CD4-positive, alpha-beta T cell treated with Interferon gamma for 1 hour (primary cell): ENCODE measurements around the gene PLA2G3.
"Not testable (repeated sequence)": the region's sequence is repeated elsewhere in the genome, so short reads cannot be mapped to it uniquely, and the experiment has no call there.

ENCODE experiments used
- DNase-seq: peaks from one replicate; pipeline ENCODE4 v3.0.0-alpha.2; 2020

PLA2G3 gene

DNA sequence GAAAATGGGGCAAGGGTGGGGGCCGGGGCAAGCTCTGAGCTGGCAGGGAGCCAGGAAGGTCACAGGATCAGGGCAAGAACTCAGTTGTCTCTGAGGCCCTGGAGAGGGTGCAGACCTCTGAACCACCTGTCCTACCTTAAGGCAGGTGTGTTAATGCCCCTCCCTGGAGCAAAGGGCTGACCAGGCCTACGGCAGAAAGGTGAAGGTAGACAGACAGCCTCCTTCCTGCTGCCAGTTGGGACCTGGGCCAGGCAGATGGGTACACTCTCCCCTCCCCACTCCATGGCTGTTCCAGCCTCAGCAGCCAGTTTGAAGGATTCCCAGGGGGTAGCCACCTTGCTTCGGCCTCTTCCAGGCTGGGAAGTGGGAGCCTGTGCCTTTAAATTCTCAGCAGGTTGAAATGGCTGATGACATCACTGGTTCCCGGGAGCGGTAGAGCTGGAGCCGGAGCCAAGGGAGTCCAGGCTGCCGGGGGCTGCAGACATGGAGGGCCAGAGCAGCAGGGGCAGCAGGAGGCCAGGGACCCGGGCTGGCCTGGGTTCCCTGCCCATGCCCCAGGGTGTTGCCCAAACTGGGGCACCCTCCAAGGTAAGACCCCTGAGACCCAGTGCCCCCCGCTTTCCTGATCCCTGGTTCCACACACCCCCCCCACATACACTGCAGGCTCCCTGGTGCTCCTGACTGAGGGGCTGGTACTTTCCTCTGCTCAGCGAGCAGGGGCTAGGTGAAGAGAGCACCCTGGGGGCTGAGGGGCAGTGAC lies 17.6 kb downstream of the PLA2G3 start, which contains the start of gene INPP5J:
INPP5J (plus strand) TSS at position 435 of the 760 bp plus-strand sequence; CDS start at position 484, 49 bp downstream.
- DNase-seq, result no peak

GRCh38 chr22:31122196-31122531 lies 18.1 kb downstream of the PLA2G3 start:
- no peak for DNase-seq

- DNase-seq, result no peak
Measured at GRCh38 chr22:31121403-31121802, 18.9 kb downstream of the PLA2G3 start.

GRCh38 chr22:31120642-31121041 lies 19.7 kb downstream of the PLA2G3 start:
- no peak for DNase-seq

- no peak for DNase-seq
Measured at GRCh38 chr22:31120230-31120629, 20.1 kb downstream of the PLA2G3 start.

- no peak for DNase-seq
Measured at GRCh38 chr22:31119026-31119717, 21.1 kb downstream of the PLA2G3 start.

- no peak for DNase-seq
Measured at GRCh38 chr22:31118046-31118820, 22.1 kb downstream of the PLA2G3 start.

DNA sequence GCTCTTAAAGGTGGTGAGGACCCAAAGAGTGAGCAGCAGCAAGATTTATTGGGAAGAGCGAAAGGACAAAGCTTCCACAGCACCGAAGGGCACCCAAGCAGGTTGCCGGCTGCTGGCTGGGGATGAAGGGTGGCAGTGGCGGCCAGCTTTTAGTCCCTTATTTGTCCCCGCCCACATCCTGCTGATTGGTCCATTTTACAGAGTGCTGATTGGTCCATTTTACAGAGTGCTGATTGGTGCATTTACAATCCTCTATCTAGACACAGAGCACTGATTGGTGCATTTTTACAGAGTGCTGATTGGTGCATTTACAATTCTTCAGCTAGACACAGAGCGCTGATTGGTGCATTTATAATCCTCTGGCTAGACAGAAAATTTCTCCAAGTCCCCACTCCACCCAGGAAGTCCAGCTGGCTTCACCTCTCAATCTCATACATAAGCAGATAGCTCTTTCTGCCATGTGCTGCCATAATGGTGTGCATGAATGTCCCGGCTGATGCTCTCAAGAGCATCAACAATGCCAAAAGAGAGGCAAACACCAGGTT lies 27.7 kb downstream of the PLA2G3 start:
- not testable (repeated sequence) for DNase-seq

- no peak for DNase-seq
Measured at GRCh38 chr22:31107894-31108218, 32.5 kb downstream of the PLA2G3 start.

DNA sequence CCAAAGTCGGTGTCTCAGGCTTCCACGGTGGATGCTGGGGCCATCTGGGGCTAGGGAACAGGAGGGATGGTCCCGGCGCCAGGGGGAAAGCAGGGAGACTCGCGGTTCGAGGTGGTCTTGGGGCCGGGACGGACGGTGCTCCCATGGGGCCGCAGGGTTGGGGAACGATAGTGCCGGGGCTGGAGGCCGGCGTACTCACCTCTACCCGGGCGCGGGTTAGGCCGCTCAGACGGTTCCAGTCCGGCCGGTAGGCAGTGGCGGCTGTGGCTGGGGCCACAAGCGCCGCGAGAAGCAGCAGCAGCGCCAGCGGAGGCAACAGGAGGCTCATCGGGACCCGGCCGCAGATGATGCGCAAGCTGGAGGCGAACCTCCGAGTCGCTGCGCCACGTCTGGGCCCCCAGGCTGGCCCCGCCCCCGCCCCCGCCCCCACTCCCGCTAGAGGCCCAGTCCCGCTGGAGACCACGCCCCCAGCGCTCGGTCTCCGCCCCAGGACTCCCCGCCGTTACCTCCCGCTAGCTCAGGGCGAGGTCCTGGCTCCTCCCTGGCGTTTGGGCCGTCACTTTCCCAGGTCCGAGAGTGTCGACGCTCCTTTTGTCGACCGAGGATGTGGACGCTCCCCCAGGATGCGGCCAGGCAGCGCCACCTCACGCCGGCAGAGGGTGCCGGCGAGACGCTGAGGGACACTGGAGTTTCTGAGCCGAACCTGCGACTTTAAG lies 33.0 kb downstream of the PLA2G3 start, which contains the start of gene SELENOM:
SELENOM (minus strand) TSS at position 391 of the 716 bp plus-strand sequence; CDS start at position 328, 63 bp downstream.
- DNase-seq, result peak; percentile 90

DNA sequence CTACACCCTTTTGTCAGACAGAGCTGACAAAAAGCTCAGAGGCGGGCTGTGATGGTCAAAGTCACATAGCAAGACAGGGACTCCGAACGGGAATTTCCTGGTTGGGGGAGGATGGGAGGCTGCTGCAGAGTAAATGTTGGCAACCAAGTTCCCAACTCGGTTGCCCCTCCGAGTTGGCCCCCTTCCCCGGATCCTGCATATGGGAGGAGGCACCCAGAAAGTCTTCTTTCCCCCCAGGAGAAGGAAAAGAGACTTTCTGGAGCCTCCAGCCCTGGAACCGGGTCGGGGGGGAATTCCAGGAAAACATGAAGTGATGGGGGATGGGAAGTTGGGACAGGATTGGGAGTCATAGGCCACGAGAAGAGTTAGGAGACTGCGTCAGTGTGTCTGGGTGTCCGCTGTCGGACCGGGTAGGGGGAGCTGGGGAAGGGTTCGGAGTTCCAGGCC lies 33.6 kb downstream of the PLA2G3 start:
- no peak for DNase-seq

- no peak for DNase-seq
Measured at GRCh38 chr22:31106001-31106571, 34.2 kb downstream of the PLA2G3 start.

DNA sequence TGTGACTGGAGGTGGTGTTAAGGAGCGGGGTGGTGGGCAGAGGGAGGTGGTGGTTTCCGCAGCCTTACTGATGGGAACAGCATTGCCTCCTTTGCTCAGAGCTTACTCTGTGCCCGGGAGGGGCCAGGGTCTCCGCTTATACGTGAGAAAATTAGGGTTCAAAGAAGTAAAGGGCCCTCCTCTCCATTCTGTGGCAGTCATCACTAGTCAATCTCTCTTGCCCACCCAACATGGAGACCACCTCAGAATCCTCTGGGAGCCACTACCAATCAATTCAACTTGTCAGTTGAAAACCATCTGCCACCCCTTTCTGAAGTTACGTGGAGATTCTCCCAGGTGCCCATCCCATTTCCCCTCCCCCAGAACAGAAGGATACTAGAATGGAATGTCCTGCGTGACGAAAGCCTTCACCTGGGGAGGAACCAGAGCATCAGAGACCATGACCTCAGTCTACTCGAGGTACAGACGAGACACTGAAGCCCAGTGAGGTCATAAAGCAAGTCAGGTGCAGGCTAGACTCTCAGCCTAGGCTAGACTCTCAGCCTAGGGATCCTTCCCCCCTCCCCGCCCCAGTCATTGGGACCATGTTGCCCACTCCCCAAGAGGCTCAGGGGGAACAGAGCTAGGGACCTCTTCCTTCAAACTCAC lies 34.9 kb downstream of the PLA2G3 start:
- no peak for DNase-seq

GRCh38 chr22:31104869-31105268 lies 35.4 kb downstream of the PLA2G3 start:
- no peak for DNase-seq

- no peak for DNase-seq
Measured at GRCh38 chr22:31103899-31104694, 36.2 kb downstream of the PLA2G3 start.

DNA sequence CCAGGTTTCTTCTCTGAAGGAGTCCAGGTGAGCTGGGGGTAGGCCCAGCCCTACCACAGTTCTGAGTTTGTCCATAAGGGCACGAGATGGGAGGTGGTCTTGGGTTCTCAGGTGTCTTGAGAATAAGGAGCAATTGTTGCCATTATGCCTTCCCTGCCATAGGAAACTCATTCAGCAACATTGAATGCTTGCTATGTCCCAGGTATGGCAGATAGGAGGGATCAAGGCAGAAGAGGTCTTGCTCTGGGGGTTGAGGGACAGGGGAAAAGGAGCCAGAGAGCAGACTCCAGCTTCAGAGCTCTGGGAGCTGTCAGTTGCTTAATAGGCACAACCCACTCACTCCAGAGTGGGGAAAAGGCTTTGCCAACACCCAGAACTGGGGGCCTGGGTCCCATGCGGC lies 37.2 kb downstream of the PLA2G3 start:
- DNase-seq, result no peak

DNA sequence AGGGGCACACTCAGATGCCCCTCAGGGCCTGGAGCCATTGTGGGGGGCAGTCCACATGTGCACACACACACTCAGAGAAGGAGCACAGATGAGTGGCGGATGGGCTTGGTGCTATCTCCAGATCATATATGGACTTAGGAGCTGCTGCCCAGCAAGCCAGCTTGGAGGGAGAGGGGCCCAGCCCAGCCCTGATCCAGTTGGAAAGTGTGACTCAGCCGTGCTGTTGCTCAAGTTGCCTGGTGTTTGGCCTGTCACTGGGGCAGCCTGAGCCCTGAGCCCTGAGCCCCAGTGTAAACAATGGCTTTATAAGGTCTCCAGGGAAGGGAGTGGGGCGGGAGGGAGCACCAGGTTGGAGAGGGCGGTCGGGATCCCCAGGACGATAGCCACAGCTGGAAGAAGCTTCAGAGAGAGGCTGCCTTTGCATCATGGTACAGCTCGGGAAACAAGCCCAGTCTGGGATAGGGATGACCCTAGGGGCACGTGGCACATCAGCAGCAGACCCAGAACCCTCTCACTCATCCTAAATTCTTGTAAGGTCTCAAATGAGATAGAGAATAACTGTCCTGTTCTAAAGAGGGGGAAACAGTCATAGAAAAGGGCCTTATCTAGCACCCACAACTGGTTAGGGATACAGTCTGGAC lies 37.7 kb downstream of the PLA2G3 start:
- DNase-seq, result no peak

- no peak for DNase-seq
Measured at GRCh38 chr22:31100762-31101525, 39.4 kb downstream of the PLA2G3 start.
